Adipocyte (in vitro differentiated cells): ENCODE measurements around the gene FBXW4.

Source experiments
- DNase-seq: peaks from one replicate; pipeline ENCODE4 v3.0.0-alpha.2; 2015; ENCODE audit warnings: low read depth
- H3K27me3 ChIP-seq: replicated peaks from 2 replicates; pipeline ENCODE4 v1.7.0; 2013; ENCODE audit warnings: mild to moderate bottlenecking, low read length, moderate library complexity; ENCODE audit not compliant: control insufficient read depth, insufficient read depth
- H3K36me3 ChIP-seq: 2 replicates; pipeline ENCODE4 v1.7.0; 2013; ENCODE audit warnings: low read length, mild to moderate bottlenecking, moderate library complexity; ENCODE audit not compliant: control insufficient read depth, insufficient read depth, severe bottlenecking
- H3K4me1 ChIP-seq: 2 replicates; pipeline ENCODE4 v1.7.0; 2013; ENCODE audit warnings: mild to moderate bottlenecking, low read length, moderate library complexity; ENCODE audit not compliant: control insufficient read depth, insufficient read depth
- H3K4me3 ChIP-seq: 2 replicates; pipeline ENCODE4 v1.7.0; 2013; ENCODE audit warnings: mild to moderate bottlenecking, low read length, moderate library complexity
- H3K9ac ChIP-seq: 2 replicates; pipeline ENCODE4 v1.7.0; 2013; ENCODE audit warnings: mild to moderate bottlenecking, low read length, moderate library complexity
- H3K9me3 ChIP-seq: 2 replicates; pipeline ENCODE4 v1.7.0; 2013; ENCODE audit warnings: mild to moderate bottlenecking, low read length, moderate library complexity; ENCODE audit not compliant: control insufficient read depth

FBXW4 gene

GRCh38 chr10:101631821-101632475, 63.0 kb downstream of the FBXW4 start:
- no peaks in the 10 kb centered on the region for H3K4me1 ChIP-seq
- no peaks in the 10 kb centered on the region for H3K9me3 ChIP-seq
- no peaks in the 10 kb centered on the region for H3K27me3 ChIP-seq
- DNase-seq: no peak
- H3K36me3 ChIP-seq: no peaks in the 10 kb centered on the region
- H3K9ac ChIP-seq: no peak overlapping the region
- no peak overlapping the region for H3K4me3 ChIP-seq

GRCh38 chr10:101630633-101630920, 64.4 kb downstream of the FBXW4 start:
- Histone ChIP-seq H3K36me3 (no peaks in the 10 kb centered on the region), H3K4me3 (no peak overlapping the region)

DNA sequence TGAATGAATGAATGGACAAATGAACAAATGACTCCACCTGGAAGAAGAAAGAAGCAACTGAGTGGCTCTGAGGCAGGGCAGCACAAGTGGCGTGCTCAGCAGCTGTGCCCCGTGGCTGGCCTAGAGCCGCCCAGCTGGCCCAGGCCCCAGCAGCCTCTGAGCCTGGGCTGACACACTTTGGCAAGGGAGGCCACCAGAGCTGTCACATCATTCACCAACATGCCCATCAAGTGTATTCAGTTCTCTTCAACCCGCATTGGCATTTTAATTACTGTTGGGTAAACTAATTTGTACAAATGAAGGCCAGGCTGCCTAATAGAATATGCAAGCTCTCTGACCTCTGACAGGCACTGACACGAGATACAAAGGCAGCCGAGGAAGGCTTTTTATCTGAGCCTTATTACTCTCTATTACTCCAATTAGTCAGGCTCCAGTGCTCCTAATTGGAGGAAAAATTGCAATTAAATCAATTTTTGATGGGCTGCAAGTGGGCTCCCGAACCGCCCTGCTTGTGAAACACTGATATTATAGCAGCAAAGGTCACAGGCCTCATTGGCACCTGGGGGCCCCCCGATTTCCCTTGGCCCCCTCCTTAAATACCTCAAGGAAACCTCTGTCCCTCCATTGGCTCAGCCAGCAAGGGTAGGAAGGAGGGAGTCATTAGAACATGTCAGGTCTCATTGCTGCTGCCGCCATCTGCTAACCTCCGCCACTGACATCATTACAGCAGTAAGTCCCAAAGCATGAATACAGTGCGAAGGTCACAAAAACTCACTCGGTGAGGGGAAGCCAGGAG, 64.9 kb downstream of the FBXW4 start:
- no peak overlapping the region for H3K9ac ChIP-seq
- peaks cover 1% of the 10 kb centered on the region for H3K36me3 ChIP-seq
- H3K4me1 ChIP-seq: no peaks in the 10 kb centered on the region
- no peak for DNase-seq
- no peaks in the 10 kb centered on the region for H3K9me3 ChIP-seq
- H3K4me3 ChIP-seq: no peak overlapping the region
- no peaks in the 10 kb centered on the region for H3K27me3 ChIP-seq

More at GRCh38 chr10:101630633-101630920, 64.4 kb downstream of the FBXW4 start:
- Histone ChIP-seq H3K9me3 (no peaks in the 10 kb centered on the region), H3K9ac (no peak overlapping the region), H3K4me1 (no peaks in the 10 kb centered on the region), H3K27me3 (no peaks in the 10 kb centered on the region)
- DNase-seq: no peak

DNA sequence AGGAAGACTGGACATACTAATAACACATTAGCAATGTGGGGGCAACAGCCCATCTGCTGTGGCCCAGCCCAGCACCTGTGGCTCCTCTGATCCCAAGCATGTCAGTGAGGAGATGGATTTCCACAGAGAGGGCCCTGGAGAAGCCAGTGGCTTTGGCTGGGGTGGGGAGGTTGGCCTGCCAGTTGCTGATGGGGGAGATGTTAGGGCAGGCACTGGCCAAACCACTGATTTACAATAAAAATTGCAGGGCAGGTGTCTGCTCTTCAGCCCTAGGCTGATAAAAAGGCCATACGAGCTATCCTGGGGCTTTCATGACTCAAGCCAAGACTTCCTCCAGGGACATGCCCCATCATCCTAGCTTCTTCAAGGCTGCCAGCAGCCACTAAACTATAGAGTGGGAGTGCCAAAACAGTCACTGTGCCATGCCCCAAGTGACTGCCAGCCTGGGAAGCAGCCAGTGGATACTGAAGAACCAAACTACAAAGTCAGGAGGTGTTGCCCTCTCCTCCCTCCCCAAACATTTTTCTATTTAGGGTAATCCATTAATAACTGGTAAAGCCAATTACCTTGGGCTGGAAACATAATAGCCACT, 69.1 kb downstream of the FBXW4 start:
- H3K27me3 ChIP-seq: no peaks in the 10 kb centered on the region
- no peak overlapping the region for H3K4me3 ChIP-seq
- no peak for DNase-seq
- H3K9ac ChIP-seq: no peak overlapping the region
- peaks cover 34% of the 10 kb centered on the region for H3K36me3 ChIP-seq
- H3K9me3 ChIP-seq: no peaks in the 10 kb centered on the region
- H3K4me1 ChIP-seq: no peaks in the 10 kb centered on the region

GRCh38 chr10:101624526-101625102, 70.4 kb downstream of the FBXW4 start:
- Histone ChIP-seq H3K36me3 (peaks cover 34% of the 10 kb centered on the region), H3K9me3 (no peaks in the 10 kb centered on the region), H3K4me1 (no peaks in the 10 kb centered on the region), H3K4me3 (no peak overlapping the region), H3K27me3 (no peaks in the 10 kb centered on the region), H3K9ac (no peak overlapping the region)
- DNase-seq: no peak

- no peak for DNase-seq
- no peaks in the 10 kb centered on the region for H3K9me3 ChIP-seq
- H3K4me1 ChIP-seq: no peaks in the 10 kb centered on the region
- no peak overlapping the region for H3K4me3 ChIP-seq
- no peaks in the 10 kb centered on the region for H3K27me3 ChIP-seq
- no peak overlapping the region for H3K9ac ChIP-seq
- H3K36me3 ChIP-seq: peaks cover 34% of the 10 kb centered on the region
These were observed 71.4 kb downstream of the FBXW4 start for GRCh38 chr10:101623528-101623927.

DNA sequence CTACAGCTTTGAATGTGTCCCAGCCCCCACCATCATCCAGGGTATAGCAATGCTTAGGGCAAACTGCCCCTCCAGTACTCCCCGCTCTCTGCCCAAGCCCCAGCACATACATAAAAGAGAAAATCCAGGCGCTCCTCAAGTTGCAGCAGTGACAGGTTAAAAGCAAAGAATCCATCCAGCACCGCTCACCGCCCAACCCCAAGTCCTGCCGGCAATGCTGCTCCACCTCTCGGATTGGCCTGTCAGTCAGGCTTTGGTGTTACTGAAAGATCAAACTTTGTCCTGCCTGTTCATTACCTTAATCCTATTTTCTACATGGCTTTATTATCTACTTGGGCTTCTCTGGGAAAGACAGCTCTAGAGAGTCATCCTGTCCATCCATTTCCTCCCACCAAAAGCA, 75.0 kb downstream of the FBXW4 start:
- no peak overlapping the region for H3K4me3 ChIP-seq
- H3K9ac ChIP-seq: no peak overlapping the region
- no peaks in the 10 kb centered on the region for H3K27me3 ChIP-seq
- H3K36me3 ChIP-seq: peaks cover 43% of the 10 kb centered on the region
- no peaks in the 10 kb centered on the region for H3K9me3 ChIP-seq
- DNase-seq: no peak
- no peaks in the 10 kb centered on the region for H3K4me1 ChIP-seq

GRCh38 chr10:101618871-101619270, 76.1 kb downstream of the FBXW4 start:
- DNase-seq: no peak
- H3K4me1 ChIP-seq: no peaks in the 10 kb centered on the region
- H3K27me3 ChIP-seq: no peaks in the 10 kb centered on the region
- peaks cover 33% of the 10 kb centered on the region for H3K36me3 ChIP-seq
- H3K9me3 ChIP-seq: no peaks in the 10 kb centered on the region
- H3K9ac ChIP-seq: no peak overlapping the region
- H3K4me3 ChIP-seq: no peak overlapping the region

- Histone ChIP-seq H3K4me1 (no peaks in the 10 kb centered on the region), H3K36me3 (peaks cover 25% of the 10 kb centered on the region), H3K4me3 (no peak overlapping the region), H3K27me3 (no peaks in the 10 kb centered on the region), H3K9me3 (no peaks in the 10 kb centered on the region), H3K9ac (no peak overlapping the region)
- DNase-seq: no peak
These were observed 77.0 kb downstream of the FBXW4 start for GRCh38 chr10:101617824-101618568.

GRCh38 chr10:101617102-101617823, 77.7 kb downstream of the FBXW4 start:
- no peak overlapping the region for H3K9ac ChIP-seq
- no peak for DNase-seq
- no peaks in the 10 kb centered on the region for H3K27me3 ChIP-seq
- H3K9me3 ChIP-seq: no peaks in the 10 kb centered on the region
- H3K4me1 ChIP-seq: no peaks in the 10 kb centered on the region
- peaks cover 20% of the 10 kb centered on the region for H3K36me3 ChIP-seq
- no peak overlapping the region for H3K4me3 ChIP-seq
